C4-2B (cell line): ENCODE results near the gene COBL.
"Not testable (repeated sequence)": the region's sequence is repeated elsewhere in the genome, so short reads cannot be mapped to it uniquely, and the experiment has no call there.

Experiments used
- CTCF ChIP-seq: fragments of 450-650 bp; conservative IDR thresholded peaks from 2 replicates; pipeline ENCODE4 v1.5.1; 2017; ENCODE audit warnings: mild to moderate bottlenecking
- ZFX ChIP-seq: fragments of 450-650 bp; IDR thresholded peaks from 2 replicates; pipeline ENCODE4 v1.6.1; 2017

GRCh38 chr7:51208125-51208524, 108.5 kb downstream of the COBL start:
- TF ChIP-seq CTCF, ZFX: not testable (repeated sequence)
